Measurements from ENCODE around the gene PPM1N. TPM values are rescaled to one million over a fixed set of nuclear protein-coding genes. Genes with fewer than 3 reads are reported as not detected.

The PPM1N gene
- total and polyA plus RNA-seq, 2 of the 13 experiments (the other 11 are each of a cell fraction or from before 2014, with no cell fraction given), result 0.31 to 1.8 TPM

DNA sequence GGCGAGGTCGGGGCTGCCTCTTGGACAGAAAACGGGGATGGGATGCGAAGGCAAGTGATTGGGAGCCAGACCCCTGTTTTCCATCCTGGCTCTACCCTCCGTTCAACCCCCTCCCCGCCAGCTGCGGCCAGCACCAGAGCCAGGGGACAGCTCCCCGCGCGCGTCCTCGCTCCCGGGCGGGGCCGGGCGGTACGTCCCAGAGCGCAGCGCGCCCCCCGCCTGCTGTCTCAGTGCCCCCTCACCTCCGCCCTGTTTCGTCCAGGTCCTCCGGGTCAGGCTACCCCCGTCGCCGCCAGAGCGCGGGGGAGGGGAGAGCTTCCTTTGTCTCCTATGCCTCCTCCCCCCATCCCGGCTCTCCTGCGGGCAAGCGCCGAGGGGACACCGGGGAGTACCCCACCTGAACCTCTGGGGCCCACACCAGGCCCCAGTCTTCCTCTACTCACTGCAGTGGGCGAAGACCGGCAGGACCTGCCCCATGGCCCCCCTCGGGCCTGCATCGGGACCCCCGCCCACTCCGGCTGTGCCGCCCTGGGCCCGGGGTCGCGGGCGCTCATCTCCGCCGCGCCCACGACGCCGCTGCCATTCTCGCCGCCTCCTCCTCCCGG, 1.8 kb upstream of the PPM1N start (continued):
- TF ChIP-seq ATF7-NPFF (CRISPR knock-in tag; IDR thresholded peaks at IDR 0.05; ENCODE audit: low read depth) (peak; percentile 88), ZNF589 (CRISPR knock-in tag; conservative IDR thresholded peaks at IDR 0.05) (peak; percentile 63; the same call in 1 of the 2 replicates), ZNF225 (CRISPR knock-in tag; IDR thresholded peaks at IDR 0.05) (0 out of 2 replicates have a peak, but pooled peaks have one; percentile 66), POLR2AphosphoS2 (IDR thresholded peaks at IDR 0.05; ENCODE audit: low read depth, low read length) (no peak), TMF1 (CRISPR knock-in tag; IDR thresholded peaks at IDR 0.05; ENCODE audit: low read depth) (peak; percentile 80; the same call in 1 of the 2 replicates), ZNF501 (CRISPR knock-in tag; IDR thresholded peaks at IDR 0.05) (peak; percentile 55; the same call in 1 of the 2 replicates), ZNF747 (CRISPR knock-in tag; IDR thresholded peaks at IDR 0.05; ENCODE audit: borderline replicate concordance) (no peak), SMC3 (IDR thresholded peaks at IDR 0.05; ENCODE audit: low read length) (no peak), ZNF24 (IDR thresholded peaks at IDR 0.05) (no peak), ZNF709 (CRISPR knock-in tag; IDR thresholded peaks at IDR 0.05) (peak; percentile 60; the same call in 1 of the 2 replicates)

DNA sequence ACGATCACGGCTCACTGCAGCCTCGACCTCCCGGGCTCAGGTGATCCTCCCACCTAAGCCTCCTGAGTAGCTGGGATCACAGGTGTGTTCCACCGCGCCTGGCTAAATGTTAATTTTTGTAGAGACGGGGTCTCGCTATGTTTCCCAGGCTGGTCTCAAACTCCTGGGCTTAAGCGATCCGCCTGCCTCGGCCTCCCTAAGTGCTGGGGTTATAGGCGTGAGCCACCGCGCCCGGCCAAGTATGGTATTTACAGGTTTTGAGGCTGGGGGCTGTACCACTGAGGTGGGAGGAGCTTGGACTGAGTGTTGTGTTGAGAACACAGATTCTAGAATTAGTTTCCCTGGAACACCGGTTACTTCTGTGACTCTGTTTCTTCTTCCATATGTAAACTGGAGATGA, 452 bp upstream of the PPM1N start:
- Histone ChIP-seq H3K36me3 (replicated peaks in 1 of 2; ENCODE audit: control insufficient read depth in 1 of 2, insufficient read depth in 2 of 2, low read length in 2 of 2) (no peaks in the 10 kb centered on the region), H3K79me2 (ENCODE audit: insufficient read depth, low read length) (no peaks in the 10 kb centered on the region), H3K4me3 (replicated peaks in 1 of 3; ENCODE audit: insufficient read depth in 1 of 3, low read depth in 2 of 3, low read length in 3 of 3) (peak overlapping the region in 1 of 3 experiments; percentile 54; a peak in 2 of 6 replicates), H3K4me1 (ENCODE audit: insufficient read depth, low read length) (peaks cover 48% of the 10 kb centered on the region), H4K20me1 (ENCODE audit: insufficient read depth, low read length) (no peaks in the 10 kb centered on the region), H2AFZ (ENCODE audit: low read length) (no peak overlapping the region), H3K9ac (ENCODE audit: insufficient read depth, low read depth, low read length) (no peak overlapping the region), H3K27ac (ENCODE audit: extremely low read length, insufficient read depth, low read length) (no peak overlapping the region), H3K27me3 (ENCODE audit: control insufficient read depth in 1 of 2, insufficient read depth in 2 of 2, low read length in 2 of 2) (no peaks in the 10 kb centered on the region; a peak in 1 of 5 replicates), H3K9me3 (ENCODE audit: low read length) (no peaks in the 10 kb centered on the region), H3K4me2 (ENCODE audit: low read depth, low read length) (peak overlapping the region; percentile 68; the same call in 1 of the 2 replicates)
- FAIRE-seq (no peak), ATAC-seq (no peak), DNase-seq (ENCODE audit: low spot score) (no peak)
- BruUV-seq (replicated peaks), result no TSS peak
- ChIA-PET POLR2A (interaction anchor here (0.8 to 1.0 kb wide), 2 partner anchors 12 to 87 kb away, joined by 3 to 4 read pairs; partner anchors contain the start of gene OPA3), CTCF (ENCODE audit: low intra/inter-chr PET ratio, low total read pairs) (no interaction called here)
- TF ChIP-seq TEAD3 (CRISPR knock-in tag; optimal IDR thresholded peaks at IDR 0.05; ENCODE audit: borderline replicate concordance) (no peak), HMGA1 (CRISPR knock-in tag; conservative IDR thresholded peaks at IDR 0.05) (no peak), NR2C2 (CRISPR knock-in tag; IDR thresholded peaks at IDR 0.05; ENCODE audit: borderline replicate concordance) (no peak), ZKSCAN1 (IDR thresholded peaks at IDR 0.05; ENCODE audit: low read length) (no peak), ATM (IDR thresholded peaks at IDR 0.05; ENCODE audit: borderline replicate concordance) (no peak), ZNF644 (CRISPR knock-in tag; IDR thresholded peaks at IDR 0.05; ENCODE audit: low read depth) (no peak), ZNF337 (CRISPR knock-in tag; IDR thresholded peaks at IDR 0.05; ENCODE audit: borderline replicate concordance, low read depth) (no peak), HES4 (CRISPR knock-in tag; IDR thresholded peaks at IDR 0.05; ENCODE audit: borderline replicate concordance) (no peak), TCF7L2 (IDR thresholded peaks at IDR 0.05; ENCODE audit: low read depth, low read length) (no peak), MAFG (CRISPR knock-in tag; IDR thresholded peaks at IDR 0.05) (no peak)
- TF ChIP-seq, protein P1, sequence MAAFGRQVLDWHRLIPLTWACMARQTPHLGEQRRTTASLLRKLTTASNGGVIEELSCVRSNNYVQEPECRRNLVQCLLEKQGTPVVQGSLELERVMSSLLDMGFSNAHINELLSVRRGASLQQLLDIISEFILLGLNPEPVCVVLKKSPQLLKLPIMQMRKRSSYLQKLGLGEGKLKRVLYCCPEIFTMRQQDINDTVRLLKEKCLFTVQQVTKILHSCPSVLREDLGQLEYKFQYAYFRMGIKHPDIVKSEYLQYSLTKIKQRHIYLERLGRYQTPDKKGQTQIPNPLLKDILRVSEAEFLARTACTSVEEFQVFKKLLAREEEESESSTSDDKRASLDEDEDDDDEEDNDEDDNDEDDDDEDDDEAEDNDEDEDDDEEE (CRISPR knock-in tag; IDR thresholded peaks at IDR 0.05), result no peak
- in situ Hi-C loops (cut with HindIII; ENCODE audit: extremely low pct_ligation_motif_present, low pct_unique_long_range_greater_than_20kb), result no loop called here
- 67% methylated on average over 12 of the region's 16 CpGs for WGBS (ENCODE audit: low lambda C conversion rate)
- intact Hi-C loops (cut with micrococcal nuclease; ENCODE audit: unreplicated experiment), result loop anchor here (5.0 kb wide), 1 partner anchor 145 kb away; no protein-coding TSS in a partner anchor
